Caco-2 (cell line): ENCODE data around the gene PRXL2B. TPM values are rescaled to one million over a fixed set of nuclear protein-coding genes. Genes with fewer than 3 reads are reported as not detected.

Source experiments
- BruUV-seq: library from RNA; stranded (reverse); fragments of 400-500 nt; replicated peaks from 2 replicates; lab custom pipeline; 2021; lab: Mats Ljungman, UMichigan
- CTCF ChIA-PET: fragments of 300-600 bp; sonication (Branson Sonifier 250); formaldehyde crosslinking; loops from one replicate; lab custom pipeline; 2022; ENCODE audit warnings: antibody characterized with exemption; lab: Charles Lee
- POLR2A ChIA-PET: fragments of 300-600 bp; sonication (Branson Sonifier 250); formaldehyde crosslinking; loops from one replicate; lab custom pipeline; 2022; ENCODE audit warnings: antibody characterized with exemption; lab: Charles Lee
- DNase-seq, 2 experiments: peaks; one replicate each; pipeline versions ENCODE4 v3.0.0 to v3.0.0-alpha.2; 2020 to 2022
- H3K27me3 ChIP-seq: replicated peaks from 2 replicates; pipeline ENCODE4 v1.6.0; 2011; ENCODE audit warnings: low read length; ENCODE audit not compliant: control insufficient read depth, insufficient read depth
- H3K36me3 ChIP-seq: 2 replicates; pipeline ENCODE4 v1.5.1; 2011; ENCODE audit warnings: low read length; ENCODE audit not compliant: control insufficient read depth, insufficient read depth
- H3K4me1 ChIP-seq: fragments of 250-450 bp; sonication (Bioruptor Pico); 2 replicates; pipeline ENCODE4 v1.5.1; 2020; ENCODE audit warnings: mild to moderate bottlenecking
- H3K4me3 ChIP-seq: 2 replicates; pipeline ENCODE4 v1.5.1; 2011; ENCODE audit warnings: low read depth, mild to moderate bottlenecking, control low read depth, low read length
- H3K9me3 ChIP-seq: fragments of 250-450 bp; sonication (Bioruptor Pico); 2 replicates; pipeline ENCODE4 v1.5.1; 2020; ENCODE audit warnings: mild to moderate bottlenecking, moderate library complexity
- H3K27ac Mint-ChIP-seq: one replicate; pipeline ENCODE4 v1.8.0; 2022; ENCODE audit warnings: mixed read lengths; ENCODE audit not compliant: unreplicated experiment
- H3K27me3 Mint-ChIP-seq: one replicate; pipeline ENCODE4 v1.8.0; 2022; ENCODE audit warnings: mixed read lengths; ENCODE audit not compliant: insufficient read depth, unreplicated experiment
- H3K36me3 Mint-ChIP-seq: one replicate; pipeline ENCODE4 v1.8.0; 2022; ENCODE audit warnings: mild to moderate bottlenecking, mixed read lengths; ENCODE audit not compliant: insufficient read depth, unreplicated experiment
- H3K4me1 Mint-ChIP-seq: one replicate; pipeline ENCODE4 v1.8.0; 2022; ENCODE audit warnings: low read depth, mixed read lengths; ENCODE audit not compliant: unreplicated experiment
- H3K4me3 Mint-ChIP-seq: one replicate; pipeline ENCODE4 v1.8.0; 2022; ENCODE audit warnings: mild to moderate bottlenecking, moderate library complexity, mixed read lengths; ENCODE audit not compliant: unreplicated experiment
- H3K9me3 Mint-ChIP-seq: one replicate; pipeline ENCODE4 v1.8.0; 2022; ENCODE audit warnings: mixed read lengths; ENCODE audit not compliant: unreplicated experiment
- intact Hi-C: fragments of 100-400 bp; cut with micrococcal nuclease; formaldehyde crosslinking; loops from one replicate; pipeline ENCODE4 v1.10.0; 2022; ENCODE audit not compliant: unreplicated experiment
- total RNA-seq: library from RNA; stranded (reverse); gene quantifications from 2 replicates; pipeline ENCODE4 v1.2.3, GENCODE V29; 2022
- TF ChIP-seq, protein P1 (sequence below), 2 experiments: fragments of 200-600 bp in 1 of 2; IDR thresholded peaks; 1 replicate in 1 of 2; 2 replicates in 1 of 2; pipeline versions ENCODE4 v1.5.1 to v1.8.0; 2011 to 2022; ENCODE audit warnings: antibody characterized with exemption in 1 of 2, control low read depth in 1 of 2, inconsistent platforms in 1 of 2, low read depth in 1 of 2, low read length in 1 of 2, mild to moderate bottlenecking in 1 of 2, moderate library complexity in 1 of 2; ENCODE audit not compliant: insufficient read depth in 1 of 2, severe bottlenecking in 1 of 2, unreplicated experiment in 1 of 2

Gene PRXL2B
- total RNA-seq, 1 experiment from 2014 or later, result 16.2 TPM

DNA sequence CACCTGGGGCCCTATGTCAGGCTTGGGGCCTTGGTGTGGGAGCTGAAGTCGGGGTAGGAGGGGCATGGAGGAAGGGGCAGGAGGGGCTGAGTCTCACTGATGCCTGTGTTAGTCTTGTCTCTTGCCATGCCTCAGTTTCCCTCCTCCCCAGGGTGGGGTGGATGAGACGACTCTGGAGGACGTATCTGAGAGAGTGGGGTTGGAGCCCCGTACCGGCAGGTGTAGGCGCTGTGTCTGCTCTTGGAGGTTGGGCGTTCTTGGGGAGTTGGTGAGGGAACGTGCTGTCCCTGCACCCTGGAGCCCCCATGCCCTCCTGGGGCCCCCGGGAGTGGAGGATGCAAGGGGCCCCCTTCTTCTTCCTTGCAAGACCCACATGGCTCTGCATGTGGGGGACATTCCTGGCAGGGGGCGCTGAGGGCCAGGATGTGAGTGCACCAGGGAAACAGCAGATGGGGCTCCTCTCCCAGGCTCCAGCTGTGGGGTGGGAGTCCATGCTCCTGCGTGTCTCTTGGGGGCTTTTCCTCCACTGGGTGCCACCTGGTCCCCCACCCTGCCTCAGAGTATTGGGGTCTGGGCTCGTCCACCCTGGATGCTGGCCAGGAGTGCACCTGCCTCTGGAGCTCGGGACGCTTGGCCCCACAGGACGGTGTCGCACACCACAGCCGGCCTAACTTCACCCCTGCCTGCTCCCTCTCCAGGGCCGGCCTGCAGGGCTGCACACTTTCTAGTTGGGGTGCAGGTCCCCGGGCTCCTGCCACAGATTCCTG, 31.8 kb upstream of the PRXL2B start:
- Histone ChIP-seq H3K27me3 (no peaks in the 10 kb centered on the region), H3K36me3 (no peaks in the 10 kb centered on the region), H3K4me1 (no peaks in the 10 kb centered on the region), H3K9me3 (no peaks in the 10 kb centered on the region), H3K4me3 (no peak overlapping the region)
- no TSS peak for BruUV-seq
- Mint-ChIP-seq H3K36me3 (no peaks in the 10 kb centered on the region), H3K4me3 (no peak overlapping the region), H3K4me1 (no peaks in the 10 kb centered on the region), H3K9me3 (no peaks in the 10 kb centered on the region), H3K27ac (no peak overlapping the region), H3K27me3 (peaks cover 2% of the 10 kb centered on the region)
- intact Hi-C loops, result no loop called here
- DNase-seq, result peak in 1 of 2 experiments; percentile 21
- ChIA-PET POLR2A (no interaction called here), CTCF (interaction anchor here (0.6 to 1.3 kb wide), 4 partner anchors 29 to 233 kb away, joined by 3 read pairs; partner anchors contain the start of gene PANK4)
- TF ChIP-seq, protein P1, sequence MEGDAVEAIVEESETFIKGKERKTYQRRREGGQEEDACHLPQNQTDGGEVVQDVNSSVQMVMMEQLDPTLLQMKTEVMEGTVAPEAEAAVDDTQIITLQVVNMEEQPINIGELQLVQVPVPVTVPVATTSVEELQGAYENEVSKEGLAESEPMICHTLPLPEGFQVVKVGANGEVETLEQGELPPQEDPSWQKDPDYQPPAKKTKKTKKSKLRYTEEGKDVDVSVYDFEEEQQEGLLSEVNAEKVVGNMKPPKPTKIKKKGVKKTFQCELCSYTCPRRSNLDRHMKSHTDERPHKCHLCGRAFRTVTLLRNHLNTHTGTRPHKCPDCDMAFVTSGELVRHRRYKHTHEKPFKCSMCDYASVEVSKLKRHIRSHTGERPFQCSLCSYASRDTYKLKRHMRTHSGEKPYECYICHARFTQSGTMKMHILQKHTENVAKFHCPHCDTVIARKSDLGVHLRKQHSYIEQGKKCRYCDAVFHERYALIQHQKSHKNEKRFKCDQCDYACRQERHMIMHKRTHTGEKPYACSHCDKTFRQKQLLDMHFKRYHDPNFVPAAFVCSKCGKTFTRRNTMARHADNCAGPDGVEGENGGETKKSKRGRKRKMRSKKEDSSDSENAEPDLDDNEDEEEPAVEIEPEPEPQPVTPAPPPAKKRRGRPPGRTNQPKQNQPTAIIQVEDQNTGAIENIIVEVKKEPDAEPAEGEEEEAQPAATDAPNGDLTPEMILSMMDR (IDR thresholded peaks at IDR 0.05; ENCODE audit: insufficient read depth in 1 of 2, low read depth in 1 of 2, low read length in 1 of 2, severe bottlenecking in 1 of 2, unreplicated experiment in 1 of 2), result peak; percentile 24 to 76

DNA sequence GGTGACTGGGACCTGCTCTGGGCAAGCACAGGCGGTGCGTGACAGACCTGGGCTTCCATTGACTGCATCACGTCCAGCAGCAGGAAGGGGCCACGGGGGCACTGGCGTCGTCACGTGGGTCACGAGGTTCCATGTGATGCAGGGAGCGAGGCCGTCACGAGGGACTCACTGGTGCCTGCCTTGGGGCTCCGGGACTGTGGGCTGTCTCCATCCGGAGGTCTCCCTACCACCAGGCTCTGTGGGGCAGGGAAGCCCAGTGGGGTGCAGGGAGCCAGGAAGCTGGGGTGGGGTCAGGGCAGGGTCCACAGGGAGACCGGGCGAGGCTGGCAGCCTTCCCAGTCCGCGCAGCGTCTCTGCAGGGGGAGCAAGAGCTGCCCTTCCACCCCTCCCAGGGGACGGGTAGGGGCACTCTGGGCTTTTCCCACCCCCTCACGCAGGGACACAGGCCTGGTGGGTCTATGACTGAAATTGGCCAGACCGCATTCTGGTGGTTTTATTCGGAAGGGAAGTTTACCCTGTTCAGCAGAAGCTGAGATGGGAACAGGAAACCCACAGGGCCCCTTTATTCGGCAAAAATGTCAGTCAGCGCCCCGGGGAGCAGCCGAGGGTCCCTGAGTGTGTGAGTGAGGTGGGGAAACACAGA, 30.8 kb upstream of the PRXL2B start:
- peak in 1 of 2 experiments; percentile 46 for DNase-seq
- Mint-ChIP-seq H3K27me3 (peaks cover 2% of the 10 kb centered on the region), H3K4me3 (peak overlapping the region; percentile 75), H3K9me3 (no peaks in the 10 kb centered on the region), H3K27ac (peak overlapping the region; percentile 53), H3K4me1 (no peaks in the 10 kb centered on the region), H3K36me3 (no peaks in the 10 kb centered on the region)
- Histone ChIP-seq H3K4me3 (peak overlapping the region; percentile 2), H3K36me3 (no peaks in the 10 kb centered on the region), H3K27me3 (no peaks in the 10 kb centered on the region), H3K4me1 (no peaks in the 10 kb centered on the region), H3K9me3 (no peaks in the 10 kb centered on the region)
- ChIA-PET POLR2A (no interaction called here), CTCF (interaction anchor here (0.6 to 1.3 kb wide), 3 partner anchors 29 to 232 kb away, joined by 3 read pairs; partner anchors contain the start of gene PANK4)
- intact Hi-C loops, result no loop called here
- TF ChIP-seq, protein P1 (IDR thresholded peaks at IDR 0.05; ENCODE audit: insufficient read depth in 1 of 2, low read depth in 1 of 2, low read length in 1 of 2, severe bottlenecking in 1 of 2, unreplicated experiment in 1 of 2), result no peak
- BruUV-seq, result no TSS peak

DNA sequence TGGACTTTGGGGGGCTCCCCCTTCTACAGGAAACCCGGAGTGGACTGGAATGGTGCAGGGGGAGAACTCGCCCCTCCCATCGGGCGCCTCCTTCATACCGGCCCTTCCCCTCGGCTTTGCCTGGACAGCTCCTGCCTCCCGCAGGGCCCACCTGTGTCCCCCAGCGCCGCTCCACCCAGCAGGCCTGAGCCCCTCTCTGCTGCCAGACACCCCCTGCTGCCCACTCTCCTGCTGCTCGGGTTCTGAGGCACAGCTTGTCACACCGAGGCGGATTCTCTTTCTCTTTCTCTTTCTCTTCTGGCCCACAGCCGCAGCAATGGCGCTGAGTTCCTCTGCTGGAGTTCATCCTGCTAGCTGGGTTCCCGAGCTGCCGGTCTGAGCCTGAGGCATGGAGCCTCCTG, 30.3 kb upstream of the PRXL2B start, which contains the start of gene TNFRSF14:
Gene TNFRSF14, plus strand, starts transcription at position 95 of the 401 bp plus-strand sequence. Its CDS starts 294 bp downstream, at position 389.
- Mint-ChIP-seq H3K27me3 (peaks cover 2% of the 10 kb centered on the region), H3K27ac (peak within 1 kb of the TSS; percentile 53), H3K36me3 (no peaks in the 10 kb centered on the region), H3K9me3 (no peaks in the 10 kb centered on the region), H3K4me1 (no peaks in the 10 kb centered on the region), H3K4me3 (peak within 1 kb of the TSS; percentile 75)
- Histone ChIP-seq H3K36me3 (no peaks in the 10 kb centered on the region), H3K27me3 (no peaks in the 10 kb centered on the region), H3K4me1 (no peaks in the 10 kb centered on the region), H3K9me3 (no peaks in the 10 kb centered on the region), H3K4me3 (peak within 1 kb of the TSS; percentile 2)
- POLR2A ChIA-PET, result no interaction called here
- no TSS peak for BruUV-seq
- TF ChIP-seq, protein P1 (IDR thresholded peaks at IDR 0.05; ENCODE audit: insufficient read depth in 1 of 2, low read depth in 1 of 2, low read length in 1 of 2, severe bottlenecking in 1 of 2, unreplicated experiment in 1 of 2), result no peak
- CTCF ChIA-PET, result interaction anchor here (1.3 kb wide), 1 partner anchor 30 kb away, joined by 3 read pairs; no protein-coding TSS in a partner anchor
- peak in 1 of 2 experiments; percentile 22 for DNase-seq
- intact Hi-C loops, result no loop called here
